HEK293 (cell line): ENCODE measurements around the gene MTHFS.

Experiments
- CTCF ChIA-PET: fragments of 350-600 bp; formaldehyde crosslinking; extraction: SDS; loops from one replicate; lab custom pipeline; 2021; ENCODE audit warnings: antibody characterized with exemption; lab: Yijun Ruan, JAX
- POLR2A ChIA-PET: fragments of 300-600 bp; formaldehyde crosslinking; extraction: SDS; loops from one replicate; lab custom pipeline; 2020; ENCODE audit warnings: antibody characterized with exemption, inconsistent platforms; lab: Yijun Ruan, JAX
- H3K27ac ChIP-seq: fragments of 200-500 bp; sonication (Bioruptor generic); 2 replicates; pipeline ENCODE4 v1.5.1; 2014; ENCODE audit warnings: low read depth, low read length, control low read depth, inconsistent platforms; ENCODE audit errors: extremely low read depth
- H3K36me3 ChIP-seq, 2 experiments: fragments of 200-500 bp in 1 of 2; sonication (Bioruptor generic) in 1 of 2; 1 replicate in 1 of 2; 2 replicates in 1 of 2; pipeline ENCODE4 v1.5.1; 2014 to 2017; ENCODE audit warnings: inconsistent platforms in 2 of 2, low read length in 2 of 2; ENCODE audit not compliant: control insufficient read depth in 2 of 2, insufficient read depth in 1 of 2
- H3K4me1 ChIP-seq: fragments of 200-500 bp; sonication (Bioruptor generic); 2 replicates; pipeline ENCODE4 v1.5.1; 2014; ENCODE audit warnings: mild to moderate bottlenecking, low read length, inconsistent platforms; ENCODE audit not compliant: control insufficient read depth, insufficient read depth
- H3K4me3 ChIP-seq: 2 replicates; pipeline ENCODE4 v1.5.1; 2011; ENCODE audit warnings: low read depth, mild to moderate bottlenecking, control low read depth, low read length, moderate library complexity
- H3K9me3 ChIP-seq: fragments of 200-500 bp; sonication (Bioruptor generic); 2 replicates; pipeline ENCODE4 v1.5.1; 2014; ENCODE audit warnings: low read depth, low read length, inconsistent platforms; ENCODE audit not compliant: control insufficient read depth, insufficient read depth
- CTCF ChIP-seq: fragments of 450-650 bp; formaldehyde crosslinking; IDR thresholded peaks from 2 replicates; pipeline ENCODE4 v1.5.1; 2016; ENCODE audit warnings: missing biosample characterization, missing genetic modification characterization
- GLI4 ChIP-seq: fragments of 450-650 bp; formaldehyde crosslinking; IDR thresholded peaks from 2 replicates; pipeline ENCODE4 v1.5.1; 2016; ENCODE audit warnings: missing biosample characterization, missing genetic modification characterization
- KLF17 ChIP-seq: fragments of 450-650 bp; formaldehyde crosslinking; IDR thresholded peaks from 2 replicates; pipeline ENCODE4 v1.5.1; 2016; ENCODE audit warnings: missing biosample characterization, missing genetic modification characterization
- KLF8 ChIP-seq: fragments of 450-650 bp; formaldehyde crosslinking; IDR thresholded peaks from 2 replicates; pipeline ENCODE4 v1.5.1; 2016; ENCODE audit warnings: missing biosample characterization, missing genetic modification characterization
- SALL2 ChIP-seq: fragments of 450-650 bp; formaldehyde crosslinking; IDR thresholded peaks from 2 replicates; pipeline ENCODE4 v1.5.0; 2017; ENCODE audit warnings: missing biosample characterization, mild to moderate bottlenecking, missing genetic modification characterization, borderline replicate concordance
- SCRT2 ChIP-seq: fragments of 450-650 bp; formaldehyde crosslinking; IDR thresholded peaks from 2 replicates; pipeline ENCODE4 v1.5.1; 2016; ENCODE audit warnings: missing biosample characterization, missing genetic modification characterization
- SP2 ChIP-seq: fragments of 450-650 bp; formaldehyde crosslinking; IDR thresholded peaks from 2 replicates; pipeline ENCODE4 v1.5.1; 2016; ENCODE audit warnings: missing biosample characterization, missing genetic modification characterization
- SP7 ChIP-seq: fragments of 450-650 bp; formaldehyde crosslinking; IDR thresholded peaks from 2 replicates; pipeline ENCODE4 v1.5.1; 2016; ENCODE audit warnings: missing biosample characterization, missing genetic modification characterization
- YY2 ChIP-seq: fragments of 450-650 bp; formaldehyde crosslinking; IDR thresholded peaks from 2 replicates; pipeline ENCODE4 v1.5.1; 2016; ENCODE audit warnings: missing biosample characterization, missing genetic modification characterization
- ZBTB8A ChIP-seq: fragments of 450-650 bp; formaldehyde crosslinking; IDR thresholded peaks from 2 replicates; pipeline ENCODE4 v1.5.1; 2016; ENCODE audit warnings: missing biosample characterization, missing genetic modification characterization
- ZFHX2 ChIP-seq: fragments of 450-650 bp; formaldehyde crosslinking; conservative IDR thresholded peaks from 2 replicates; pipeline ENCODE4 v1.5.1; 2016; ENCODE audit warnings: missing biosample characterization, missing genetic modification characterization
- ZNF140 ChIP-seq: fragments of 450-650 bp; formaldehyde crosslinking; IDR thresholded peaks from 2 replicates; pipeline ENCODE4 v1.5.1; 2016; ENCODE audit warnings: missing biosample characterization, missing genetic modification characterization
- ZNF18 ChIP-seq: fragments of 450-650 bp; formaldehyde crosslinking; IDR thresholded peaks from 2 replicates; pipeline ENCODE4 v1.5.1; 2016; ENCODE audit warnings: missing biosample characterization, missing genetic modification characterization
- ZNF221 ChIP-seq: fragments of 450-650 bp; formaldehyde crosslinking; IDR thresholded peaks from 2 replicates; pipeline ENCODE4 v1.5.1; 2017; ENCODE audit warnings: missing biosample characterization, missing genetic modification characterization, borderline replicate concordance
- ZNF280C ChIP-seq: fragments of 450-650 bp; formaldehyde crosslinking; IDR thresholded peaks from 2 replicates; pipeline ENCODE4 v1.5.1; 2016; ENCODE audit warnings: missing biosample characterization, missing genetic modification characterization
- ZNF341 ChIP-seq: fragments of 450-650 bp; formaldehyde crosslinking; IDR thresholded peaks from 2 replicates; pipeline ENCODE4; 2016; ENCODE audit warnings: low read depth, missing biosample characterization, missing genetic modification characterization
- ZNF354C ChIP-seq: fragments of 450-650 bp; formaldehyde crosslinking; IDR thresholded peaks from 2 replicates; pipeline ENCODE4 v1.5.1; 2016; ENCODE audit warnings: missing biosample characterization, missing genetic modification characterization, low read depth, borderline replicate concordance
- ZNF473 ChIP-seq: fragments of 450-650 bp; formaldehyde crosslinking; IDR thresholded peaks from 2 replicates; pipeline ENCODE4 v1.5.1; 2017; ENCODE audit warnings: missing biosample characterization, missing genetic modification characterization
- ZNF48 ChIP-seq: fragments of 450-650 bp; formaldehyde crosslinking; IDR thresholded peaks from 2 replicates; pipeline ENCODE4 v1.5.1; 2016; ENCODE audit warnings: missing biosample characterization, missing genetic modification characterization
- ZNF549 ChIP-seq: fragments of 450-650 bp; IDR thresholded peaks from 2 replicates; pipeline ENCODE4 v1.5.1; 2018; ENCODE audit warnings: missing biosample characterization, missing genetic modification characterization, mild to moderate bottlenecking, inconsistent platforms, moderate library complexity
- ZNF571 ChIP-seq: fragments of 450-650 bp; formaldehyde crosslinking; IDR thresholded peaks from 2 replicates; pipeline ENCODE4 v1.5.0; 2017; ENCODE audit warnings: missing biosample characterization, missing genetic modification characterization
- ZNF692 ChIP-seq: fragments of 450-650 bp; formaldehyde crosslinking; IDR thresholded peaks from 2 replicates; pipeline ENCODE4 v1.5.1; 2016; ENCODE audit warnings: missing biosample characterization, missing genetic modification characterization
- ZNF701 ChIP-seq: fragments of 450-650 bp; formaldehyde crosslinking; IDR thresholded peaks from 2 replicates; pipeline ENCODE4 v1.5.1; 2016; ENCODE audit warnings: missing biosample characterization, missing genetic modification characterization
- ZNF843 ChIP-seq: fragments of 450-650 bp; formaldehyde crosslinking; IDR thresholded peaks from 2 replicates; pipeline ENCODE4 v1.5.1; 2016; ENCODE audit warnings: missing biosample characterization, missing genetic modification characterization

The MTHFS gene

GRCh38 chr15:79863886-79864285 is 32.9 kb downstream of the MTHFS start:
- TF ChIP-seq KLF17 (tag by site-specific recombination) (no peak), ZNF341 (tag by site-specific recombination) (no peak), ZNF549 (tag by site-specific recombination) (no peak), ZNF18 (tag by site-specific recombination) (no peak), SCRT2 (tag by site-specific recombination) (no peak), ZNF473 (tag by site-specific recombination) (no peak), ZNF221 (tag by site-specific recombination) (no peak), ZBTB8A (tag by site-specific recombination) (no peak), ZNF280C (tag by site-specific recombination) (no peak), ZNF571 (tag by site-specific recombination) (no peak), ZNF354C (no peak), SP2 (no peak), ZNF843 (tag by site-specific recombination) (no peak), YY2 (tag by site-specific recombination) (no peak), SP7 (tag by site-specific recombination) (no peak), ZNF140 (tag by site-specific recombination) (no peak), KLF8 (tag by site-specific recombination) (no peak)
- Histone ChIP-seq H3K9me3 (no peaks in the 10 kb centered on the region), H3K27ac (no peak overlapping the region), H3K4me3 (no peak overlapping the region), H3K4me1 (peaks cover 4% of the 10 kb centered on the region; the same call in 1 of the 2 replicates), H3K36me3 (peaks cover 12 to 15% of the 10 kb centered on the region in 2 experiments)
- CTCF ChIA-PET, result interaction anchor here (1.5 kb wide), 1 partner anchor 10 kb away, joined by 13 read pairs; no protein-coding TSS in a partner anchor
- POLR2A ChIA-PET, result interaction anchor here (1.1 kb wide), 1 partner anchor 10 kb away, joined by 4 read pairs; no protein-coding TSS in a partner anchor

GRCh38 chr15:79862191-79862590 is 34.6 kb downstream of the MTHFS start:
- no peak overlapping the region for H3K27ac ChIP-seq
- CTCF ChIA-PET, result interaction anchor here (0.6 to 1.6 kb wide), 4 partner anchors 9 to 431 kb away, joined by 3 to 18 read pairs (median 3); no protein-coding TSS in a partner anchor
- TF ChIP-seq SALL2 (tag by site-specific recombination), result no peak
- POLR2A ChIA-PET, result no interaction called here
- H3K36me3 ChIP-seq, result peaks cover 8 to 15% of the 10 kb centered on the region in 2 experiments
- no peak overlapping the region for H3K4me3 ChIP-seq
- peaks cover 4% of the 10 kb centered on the region; the same call in 1 of the 2 replicates for H3K4me1 ChIP-seq
- H3K9me3 ChIP-seq, result no peaks in the 10 kb centered on the region

- ChIA-PET CTCF (interaction anchor here (0.6 to 1.1 kb wide), 3 partner anchors 22 to 480 kb away, joined by 3 to 5 read pairs (median 3); no protein-coding TSS in a partner anchor), POLR2A (no interaction called here)
- Histone ChIP-seq H3K4me1 (peaks cover 4% of the 10 kb centered on the region; the same call in 1 of the 2 replicates), H3K4me3 (no peak overlapping the region), H3K36me3 (peaks cover 3 to 10% of the 10 kb centered on the region in 2 experiments; a peak in 2 of 3 replicates), H3K27ac (no peak overlapping the region), H3K9me3 (no peaks in the 10 kb centered on the region)
- no peak for TF ChIP-seq GLI4 (tag by site-specific recombination)
- TF ChIP-seq CTCF, result no peak
- no peak for TF ChIP-seq ZNF692 (tag by site-specific recombination)
- no peak for TF ChIP-seq ZNF48 (tag by site-specific recombination)
- TF ChIP-seq ZFHX2 (tag by site-specific recombination), result no peak
- no peak for TF ChIP-seq ZNF701 (tag by site-specific recombination)
Observed at GRCh38 chr15:79860661-79861060, 36.2 kb downstream of the MTHFS start.
